ENCODE measurements around the gene ATP6V0A4. TPM values are rescaled to one million over a fixed set of nuclear protein-coding genes. Genes with fewer than 3 reads are reported as not detected.

The ATP6V0A4 gene
- total RNA-seq, 1 experiment from 2014 or later: 1.1 TPM

- no peak for TF ChIP-seq ERG (CRISPR knock-in tag; IDR thresholded peaks at IDR 0.05)
These were observed 23.9 kb upstream of the ATP6V0A4 start (continued) for GRCh38 chr7:138821912-138822311.

- ChIA-PET CTCF (interaction anchor here (0.8 kb wide), 1 partner anchor 23 kb away, joined by 3 read pairs; no protein-coding TSS in a partner anchor), POLR2A (interaction anchor here (0.5 kb wide), 1 partner anchor 233 kb away, joined by 5 read pairs; no protein-coding TSS in a partner anchor)
- no peak overlapping the region for H3K4me3 Mint-ChIP-seq
- DNase-seq (ENCODE audit: low spot score) (no peak), ATAC-seq (no peak)
- no peaks in the 10 kb centered on the region for H3K27me3 Mint-ChIP-seq (ENCODE audit: low read depth)
- peaks cover 15% of the 10 kb centered on the region for H3K4me1 Mint-ChIP-seq
- no peak overlapping the region for H3K27ac Mint-ChIP-seq
- H3K9me3 Mint-ChIP-seq: 0 out of 2 replicates have a peak, but pooled peaks cover 4% of the 10 kb centered on the region
- TF ChIP-seq SMAD4 (CRISPR knock-in tag; IDR thresholded peaks at IDR 0.05) (no peak), NFYB (CRISPR knock-in tag; conservative IDR thresholded peaks at IDR 0.05; ENCODE audit: low read depth) (no peak), ZNF138 (CRISPR knock-in tag; conservative IDR thresholded peaks at IDR 0.05) (no peak), MXD4 (CRISPR knock-in tag; IDR thresholded peaks at IDR 0.05; ENCODE audit: borderline replicate concordance) (no peak)
- H3K36me3 Mint-ChIP-seq: no peaks in the 10 kb centered on the region
These were observed 21.6 kb upstream of the ATP6V0A4 start for GRCh38 chr7:138819625-138820024.

GRCh38 chr7:138816650-138817049 is 18.7 kb upstream of the ATP6V0A4 start:
- ChIA-PET CTCF (no interaction called here), POLR2A (no interaction called here)
- Mint-ChIP-seq H3K27ac (no peak overlapping the region; the same call in 1 of the 2 replicates), H3K4me3 (no peak overlapping the region), H3K9me3 (0 out of 2 replicates have a peak, but pooled peaks cover 4% of the 10 kb centered on the region), H3K4me1 (peaks cover 6% of the 10 kb centered on the region), H3K27me3 (ENCODE audit: low read depth) (no peaks in the 10 kb centered on the region), H3K36me3 (no peaks in the 10 kb centered on the region)
- TF ChIP-seq ZNF219 (CRISPR knock-in tag; IDR thresholded peaks at IDR 0.05; ENCODE audit: borderline replicate concordance) (no peak), ZNF263 (CRISPR knock-in tag; IDR thresholded peaks at IDR 0.05; ENCODE audit: low read depth) (no peak), E2F1 (CRISPR knock-in tag; IDR thresholded peaks at IDR 0.05) (no peak), FOXP1 (CRISPR knock-in tag; IDR thresholded peaks at IDR 0.05; ENCODE audit: borderline replicate concordance) (no peak)
- ATAC-seq (no peak), DNase-seq (ENCODE audit: low spot score) (no peak)

GRCh38 chr7:138814816-138815332 is 16.9 kb upstream of the ATP6V0A4 start:
- CTCF ChIA-PET: no interaction called here
- no peaks in the 10 kb centered on the region for H3K36me3 Mint-ChIP-seq
- H3K9me3 Mint-ChIP-seq: 0 out of 2 replicates have a peak, but pooled peaks cover 4% of the 10 kb centered on the region
- H3K4me3 Mint-ChIP-seq: no peak overlapping the region
- no peak overlapping the region for H3K27ac Mint-ChIP-seq
- POLR2A ChIA-PET: no interaction called here
- no peak for DNase-seq (ENCODE audit: low spot score)
- H3K27me3 Mint-ChIP-seq (ENCODE audit: low read depth): no peaks in the 10 kb centered on the region
- no peak for ATAC-seq
- no peaks in the 10 kb centered on the region for H3K4me1 Mint-ChIP-seq
- TF ChIP-seq RORB (CRISPR knock-in tag; IDR thresholded peaks at IDR 0.05) (no peak), TCF7 (CRISPR knock-in tag; IDR thresholded peaks at IDR 0.05; ENCODE audit: low read depth) (no peak), TP53 (CRISPR knock-in tag; IDR thresholded peaks at IDR 0.05) (no peak), IRF2 (CRISPR knock-in tag; IDR thresholded peaks at IDR 0.05; ENCODE audit: borderline replicate concordance, low read depth) (no peak), ATF1 (CRISPR knock-in tag; IDR thresholded peaks at IDR 0.05) (no peak), FOXP4 (CRISPR knock-in tag; IDR thresholded peaks at IDR 0.05) (no peak), CDX4 (CRISPR knock-in tag; IDR thresholded peaks at IDR 0.05; ENCODE audit: borderline replicate concordance) (no peak), NFATC4 (CRISPR knock-in tag; IDR thresholded peaks at IDR 0.05) (no peak), AR (CRISPR knock-in tag; IDR thresholded peaks at IDR 0.05) (no peak), ZNF512 (CRISPR knock-in tag; IDR thresholded peaks at IDR 0.05; ENCODE audit: borderline replicate concordance) (no peak), OVOL2 (CRISPR knock-in tag; IDR thresholded peaks at IDR 0.05; ENCODE audit: borderline replicate concordance) (no peak), ZNF138 (CRISPR knock-in tag; conservative IDR thresholded peaks at IDR 0.05) (no peak), ZNF263 (CRISPR knock-in tag; IDR thresholded peaks at IDR 0.05; ENCODE audit: low read depth) (no peak)
